Measurements from ENCODE around the gene PPP2R3B. TPM values are rescaled to one million over a fixed set of nuclear protein-coding genes. Genes with fewer than 3 reads are reported as not detected.

The PPP2R3B gene
- total and polyA plus RNA-seq, 2 donors (not counting 1 experiment from before 2014, with no cell fraction given): 43.3 to 47.6 TPM

GRCh38 chrX:323721-324628 is 62.7 kb downstream of the PPP2R3B start:
- CTCF ChIA-PET: no interaction called here
- Histone ChIP-seq H3K4me2 (replicated peaks; ENCODE audit: low read depth, low read length, poor library complexity, severe bottlenecking) (peak overlapping the region; percentile 33), H3K4me1 (ENCODE audit: control insufficient read depth in 2 of 2, insufficient read depth in 2 of 2, low read length in 2 of 2) (peaks cover 17 to 36% of the 10 kb centered on the region in 2 donors), H3K9me3 (ENCODE audit: control extremely low read depth in 1 of 3, control insufficient read depth in 2 of 3, insufficient read depth in 1 of 3, low read length in 2 of 3) (no peaks in the 10 kb centered on the region), H3K4me3 (ENCODE audit: control extremely low read depth in 1 of 5, extremely low read depth in 1 of 5, insufficient read depth in 1 of 5, low read depth in 2 of 5, low read length in 4 of 5) (peak overlapping the region in 1 of 5 experiments; percentile 33), H3K79me2 (ENCODE audit: control insufficient read depth, insufficient read depth, low read length) (peaks cover 7% of the 10 kb centered on the region), H3K27me3 (replicated peaks in 1 of 4; ENCODE audit: control extremely low read depth in 1 of 4, control insufficient read depth in 3 of 4, insufficient read depth in 4 of 4, low read length in 3 of 4) (peaks cover 0 to 18% (median 0%) of the 10 kb centered on the region in 4 experiments), H3K27ac (ENCODE audit: low read length in 2 of 2) (no peak overlapping the region), H3K9ac (ENCODE audit: low read length) (peak overlapping the region; percentile 9), H2AFZ (ENCODE audit: insufficient read depth, low read depth, low read length, poor library complexity, severe bottlenecking) (no peak overlapping the region), H4K20me1 (ENCODE audit: control insufficient read depth, insufficient read depth, low read length, poor library complexity, severe bottlenecking) (no peaks in the 10 kb centered on the region), H3K36me3 (replicated peaks in 1 of 2; ENCODE audit: control extremely low read depth in 1 of 2, control insufficient read depth in 1 of 2, extremely low read depth in 1 of 2, insufficient read depth in 2 of 2, low read length in 1 of 2) (no peaks in the 10 kb centered on the region)
- TF ChIP-seq EZH2 (IDR thresholded peaks at IDR 0.05; ENCODE audit: borderline replicate concordance, insufficient read depth, low read depth, low read length, poor library complexity, severe bottlenecking) (no peak), CTCF (IDR thresholded peaks at IDR 0.05) (no peak)
- intact Hi-C loops (cut with micrococcal nuclease): no loop called here
- no peak for ATAC-seq (ENCODE audit: low read depth)
- peak; percentile 68 for DNase-seq
- POLR2A ChIA-PET: no interaction called here
- Mint-ChIP-seq H3K27ac (no peak overlapping the region), H3K27me3 (peaks cover 6% of the 10 kb centered on the region), H3K9me3 (ENCODE audit: insufficient read depth) (no peaks in the 10 kb centered on the region), H3K4me3 (peak overlapping the region; percentile 34), H3K4me1 (peaks cover 23% of the 10 kb centered on the region)
- WGBS (ENCODE audit: insufficient coverage): 74% methylated on average over 35 of the region's 38 CpGs
